A549 (cell line): ENCODE results near the gene ANKS1B. TPM values are rescaled to one million over a fixed set of nuclear protein-coding genes. Genes with fewer than 3 reads are reported as not detected.

Experiments used
- ATAC-seq, 2 experiments: fragments of 200-7000 bp in 1 of 2; fragments of >200 bp in 1 of 2; cut with Nextera tagmentation in 1 of 2; cut with Tn5 transposase in 1 of 2; 3 replicates each; pipeline versions ENCODE4 v1.8.0 to v1.9.1; 2018 to 2020; ENCODE audit warnings: mild to moderate bottlenecking in 1 of 2, moderate library complexity in 1 of 2
- CTCF ChIA-PET: fragments of 300-600 bp; sonication (Branson Sonifier 250); formaldehyde crosslinking; extraction: SDS; loops from one replicate; lab custom pipeline; 2021; ENCODE audit warnings: antibody characterized with exemption, inconsistent platforms; lab: Yijun Ruan, JAX
- POLR2A ChIA-PET: fragments of 350-600 bp; formaldehyde crosslinking; extraction: SDS; loops from one replicate; lab custom pipeline; 2021; ENCODE audit warnings: antibody characterized with exemption, inconsistent platforms; lab: Yijun Ruan, JAX
- DNase-seq, 2 experiments: peaks; one replicate each; pipeline versions ENCODE4 v3.0.0 to v3.0.0-alpha.2; 2011 to 2016; ENCODE audit warnings: low read depth in 1 of 2, low spot score in 1 of 2
- FAIRE-seq: peaks from 2 replicates; lab custom pipeline; 2011; peaks lifted over from hg19 to GRCh38; lab: Jason Lieb, UNC
- H3K27ac ChIP-seq, 2 experiments: fragments of >200 bp; sonication (Bioruptor Twin); formaldehyde crosslinking; 3 replicates each; pipeline ENCODE4 v1.5.1; 2016 to 2017
- H3K4me1 ChIP-seq: fragments of >200 bp; sonication (Bioruptor Twin); formaldehyde crosslinking; 3 replicates; pipeline ENCODE4 v1.6.1; 2016
- H3K4me2 ChIP-seq: fragments of >200 bp; sonication (Bioruptor Twin); formaldehyde crosslinking; 3 replicates; pipeline ENCODE4 v1.6.1; 2016
- H3K4me3 ChIP-seq: fragments of >200 bp; sonication (Bioruptor Twin); formaldehyde crosslinking; 3 replicates; pipeline ENCODE4 v1.5.1; 2016
- H3K9me3 ChIP-seq: fragments of >200 bp; sonication (Bioruptor Twin); formaldehyde crosslinking; 3 replicates; pipeline ENCODE4 v1.6.1; 2016
- CBX2 ChIP-seq: fragments of 200-600 bp; sonication (generic); IDR thresholded peaks from 2 replicates; pipeline ENCODE4 v1.6.1; 2016; ENCODE audit warnings: low read depth, mild to moderate bottlenecking, borderline replicate concordance
- CHD2 ChIP-seq: fragments of 150-350 bp; IDR thresholded peaks from 2 replicates; pipeline ENCODE4 v1.6.1; 2014; ENCODE audit warnings: low read length; ENCODE audit not compliant: partially characterized antibody
- CHD4 ChIP-seq: fragments of 200-600 bp; sonication (generic); IDR thresholded peaks from 2 replicates; pipeline ENCODE4 v1.6.1; 2016; ENCODE audit warnings: antibody characterized with exemption, mild to moderate bottlenecking, borderline replicate concordance
- EP300 ChIP-seq, 2 experiments: fragments of >200 bp; sonication (Bioruptor Twin); formaldehyde crosslinking; IDR thresholded peaks; 2 replicates in 1 of 2; 3 replicates in 1 of 2; pipeline ENCODE4 v1.6.1; 2016 to 2017
- ESRRA ChIP-seq: fragments of 150-350 bp; IDR thresholded peaks from 2 replicates; pipeline ENCODE4 v1.6.1; 2014; ENCODE audit warnings: mild to moderate bottlenecking, low read length, borderline replicate concordance
- FOSL2 ChIP-seq, 2 experiments: fragments of 450-650 bp in 1 of 2; fragments of >200 bp in 1 of 2; sonication (Bioruptor Twin) in 1 of 2; formaldehyde crosslinking; IDR thresholded peaks; 2 replicates each; pipeline versions ENCODE4 v1.5.0 to v1.6.1; 2016 to 2020; ENCODE audit warnings: mild to moderate bottlenecking in 1 of 2, moderate library complexity in 1 of 2
- FOXS1 ChIP-seq: fragments of 250-450 bp; sonication (Bioruptor Pico); IDR thresholded peaks from 2 replicates; pipeline ENCODE4 v1.5.0; 2020; ENCODE audit warnings: mild to moderate bottlenecking, moderate library complexity
- GATA3 ChIP-seq: IDR thresholded peaks from 2 replicates; pipeline ENCODE4 v1.6.1; 2012; ENCODE audit warnings: borderline replicate concordance
- HOXA7 ChIP-seq: fragments of 250-450 bp; sonication (Bioruptor Pico); IDR thresholded peaks from 2 replicates; pipeline ENCODE4 v1.5.0; 2020; ENCODE audit warnings: mild to moderate bottlenecking, moderate library complexity
- HOXB13 ChIP-seq: fragments of 250-450 bp; sonication (Bioruptor Pico); IDR thresholded peaks from 2 replicates; pipeline ENCODE4 v1.5.0; 2020; ENCODE audit warnings: low read depth, mild to moderate bottlenecking, moderate library complexity
- HOXB5 ChIP-seq: fragments of 250-450 bp; sonication (Bioruptor Pico); IDR thresholded peaks from 2 replicates; pipeline ENCODE4 v1.5.0; 2020; ENCODE audit warnings: mild to moderate bottlenecking, moderate library complexity
- MAFK ChIP-seq: fragments of 450-650 bp; IDR thresholded peaks from 2 replicates; pipeline ENCODE4 v1.6.1; 2014; ENCODE audit not compliant: partially characterized antibody
- NPAS2 ChIP-seq: fragments of 250-450 bp; sonication (Bioruptor Pico); IDR thresholded peaks from 2 replicates; pipeline ENCODE4 v1.8.0; 2022; ENCODE audit warnings: mild to moderate bottlenecking, moderate library complexity, borderline replicate concordance
- RARB ChIP-seq: fragments of 250-450 bp; sonication (Bioruptor Pico); IDR thresholded peaks from 2 replicates; pipeline ENCODE4 v1.8.0; 2021; ENCODE audit warnings: mild to moderate bottlenecking, moderate library complexity
- SMC3 ChIP-seq: fragments of >200 bp; sonication (Bioruptor Twin); formaldehyde crosslinking; IDR thresholded peaks from 3 replicates; pipeline ENCODE4 v1.6.1; 2018; ENCODE audit warnings: inconsistent platforms
- TFCP2L1 ChIP-seq: fragments of 250-450 bp; sonication (Bioruptor Pico); IDR thresholded peaks from 2 replicates; pipeline ENCODE4 v1.5.0; 2021; ENCODE audit warnings: mild to moderate bottlenecking
- ZFP36 ChIP-seq: fragments of 450-650 bp; IDR thresholded peaks from 2 replicates; pipeline ENCODE4 v1.6.1; 2014; ENCODE audit warnings: borderline replicate concordance; ENCODE audit not compliant: partially characterized antibody
- ZNF302 ChIP-seq: fragments of 250-450 bp; sonication (Bioruptor Pico); IDR thresholded peaks from 2 replicates; pipeline ENCODE4 v1.9.0; 2021; ENCODE audit warnings: inconsistent platforms, mild to moderate bottlenecking, moderate library complexity
- ZSCAN20 ChIP-seq: fragments of 250-450 bp; sonication (Bioruptor Pico); IDR thresholded peaks from 2 replicates; pipeline ENCODE4 v1.8.0; 2022; ENCODE audit warnings: mild to moderate bottlenecking, moderate library complexity
- WGBS: methylation state at CpG from one replicate; pipeline ENCODE4 v1.1.6; 2017; ENCODE audit errors: missing lambda C conversion rate; 5-methylcytosine and 5-hydroxymethylcytosine counted together
- polyA plus RNA-seq, 4 experiments: library from polyadenylated mRNA; depleted of rRNA in 3 of 4; stranded (reverse); fragments of >200 nt; fragmentation: RNase III in 1 of 4; extraction: RNeasy Plus Mini Kit Qiagen cat#74134 plus additional on column Dnase treatment in 1 of 4; gene quantifications; 2 replicates in 3 of 4; 3 replicates in 1 of 4; pipeline ENCODE4 v1.2.3, GENCODE V29; 2011 to 2017
- TF ChIP-seq, protein P1 (sequence below): fragments of 150-350 bp; IDR thresholded peaks from 2 replicates; pipeline ENCODE4 v1.6.1; 2014; ENCODE audit warnings: low read depth, mild to moderate bottlenecking, low read length
- TF ChIP-seq, protein P2 (sequence below): fragments of >200 bp; sonication (Bioruptor Twin); formaldehyde crosslinking; IDR thresholded peaks from 3 replicates; pipeline ENCODE4 v1.6.1; 2016
- TF ChIP-seq, protein P3 (sequence below): fragments of >200 bp; sonication (Bioruptor Twin); formaldehyde crosslinking; IDR thresholded peaks from 3 replicates; pipeline ENCODE4 v1.5.1; 2016
- TF ChIP-seq, protein P4 (sequence below): fragments of >200 bp; sonication (Bioruptor Twin); formaldehyde crosslinking; IDR thresholded peaks from 2 replicates; pipeline ENCODE4 v1.6.1; 2016
- TF ChIP-seq, protein P5 (sequence below): fragments of 450-650 bp; IDR thresholded peaks from 2 replicates; pipeline ENCODE4 v1.6.1; 2014; ENCODE audit warnings: antibody characterized with exemption
- TF ChIP-seq, protein P6 (sequence below): IDR thresholded peaks from 2 replicates; pipeline ENCODE4 v1.6.1; 2012; ENCODE audit warnings: low read depth, borderline replicate concordance

The ANKS1B gene
- polyA plus RNA-seq, 2 of the 4 experiments (the other 2 are of a cell fraction) = 1.5 to 2.2 TPM

DNA sequence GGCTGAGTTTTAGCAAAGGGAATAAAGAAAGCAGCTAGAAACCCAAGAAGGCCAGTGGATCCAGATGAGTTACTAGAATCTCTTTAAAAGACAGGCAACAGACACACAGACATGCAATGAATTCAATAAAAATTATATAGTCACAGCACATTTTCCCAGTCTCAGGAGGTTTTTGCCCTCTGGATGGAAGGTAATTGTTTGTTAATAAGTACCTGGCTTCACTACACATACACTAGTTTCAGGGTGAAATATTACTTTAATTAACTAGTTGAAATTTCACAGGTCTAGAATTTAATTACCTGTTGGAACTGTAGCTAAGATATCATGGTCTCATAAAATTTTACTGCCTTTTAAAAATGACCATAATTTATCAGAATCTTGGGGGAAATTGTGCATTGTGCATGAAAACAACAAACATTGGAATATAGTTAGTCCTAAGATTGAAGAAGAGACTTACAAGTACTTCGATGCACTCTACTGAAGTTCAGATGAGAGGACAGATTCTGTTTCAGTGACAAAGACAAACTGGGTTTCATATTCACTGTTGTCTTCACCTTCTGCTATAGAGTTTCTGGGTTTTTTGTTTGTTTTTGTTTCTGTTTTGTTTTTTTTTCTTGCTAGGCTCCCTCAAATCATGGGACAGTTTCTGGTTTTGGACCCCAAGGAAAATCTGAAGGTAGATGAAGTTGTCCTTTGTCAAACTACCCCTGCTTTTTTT lies 614.2 kb downstream of the ANKS1B start:
- H3K4me3 ChIP-seq = no peak overlapping the region
- H3K27ac ChIP-seq = no peak overlapping the region
- ATAC-seq (no peak), FAIRE-seq (no peak)
- 6% methylated on average over 1 of the region's 1 CpG for WGBS
- CTCF ChIA-PET = no interaction called here
- H3K4me2 ChIP-seq = no peak overlapping the region
- H3K9me3 ChIP-seq = no peaks in the 10 kb centered on the region
- TF ChIP-seq CHD2 (no peak), CBX2 (no peak), HOXA7 (CRISPR knock-in tag) (no peak), HOXB13 (CRISPR knock-in tag) (no peak), HOXB5 (no peak), FOXS1 (no peak), EP300 (IDR thresholded peaks at IDR 0.05) (no peak), ZSCAN20 (CRISPR knock-in tag) (no peak), RARB (CRISPR knock-in tag) (no peak)
- TF ChIP-seq, protein P1, sequence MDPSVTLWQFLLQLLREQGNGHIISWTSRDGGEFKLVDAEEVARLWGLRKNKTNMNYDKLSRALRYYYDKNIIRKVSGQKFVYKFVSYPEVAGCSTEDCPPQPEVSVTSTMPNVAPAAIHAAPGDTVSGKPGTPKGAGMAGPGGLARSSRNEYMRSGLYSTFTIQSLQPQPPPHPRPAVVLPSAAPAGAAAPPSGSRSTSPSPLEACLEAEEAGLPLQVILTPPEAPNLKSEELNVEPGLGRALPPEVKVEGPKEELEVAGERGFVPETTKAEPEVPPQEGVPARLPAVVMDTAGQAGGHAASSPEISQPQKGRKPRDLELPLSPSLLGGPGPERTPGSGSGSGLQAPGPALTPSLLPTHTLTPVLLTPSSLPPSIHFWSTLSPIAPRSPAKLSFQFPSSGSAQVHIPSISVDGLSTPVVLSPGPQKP = no peak
- TF ChIP-seq, protein P2, sequence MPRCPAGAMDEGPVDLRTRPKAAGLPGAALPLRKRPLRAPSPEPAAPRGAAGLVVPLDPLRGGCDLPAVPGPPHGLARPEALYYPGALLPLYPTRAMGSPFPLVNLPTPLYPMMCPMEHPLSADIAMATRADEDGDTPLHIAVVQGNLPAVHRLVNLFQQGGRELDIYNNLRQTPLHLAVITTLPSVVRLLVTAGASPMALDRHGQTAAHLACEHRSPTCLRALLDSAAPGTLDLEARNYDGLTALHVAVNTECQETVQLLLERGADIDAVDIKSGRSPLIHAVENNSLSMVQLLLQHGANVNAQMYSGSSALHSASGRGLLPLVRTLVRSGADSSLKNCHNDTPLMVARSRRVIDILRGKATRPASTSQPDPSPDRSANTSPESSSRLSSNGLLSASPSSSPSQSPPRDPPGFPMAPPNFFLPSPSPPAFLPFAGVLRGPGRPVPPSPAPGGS = no peak
- TF ChIP-seq, protein P3, sequence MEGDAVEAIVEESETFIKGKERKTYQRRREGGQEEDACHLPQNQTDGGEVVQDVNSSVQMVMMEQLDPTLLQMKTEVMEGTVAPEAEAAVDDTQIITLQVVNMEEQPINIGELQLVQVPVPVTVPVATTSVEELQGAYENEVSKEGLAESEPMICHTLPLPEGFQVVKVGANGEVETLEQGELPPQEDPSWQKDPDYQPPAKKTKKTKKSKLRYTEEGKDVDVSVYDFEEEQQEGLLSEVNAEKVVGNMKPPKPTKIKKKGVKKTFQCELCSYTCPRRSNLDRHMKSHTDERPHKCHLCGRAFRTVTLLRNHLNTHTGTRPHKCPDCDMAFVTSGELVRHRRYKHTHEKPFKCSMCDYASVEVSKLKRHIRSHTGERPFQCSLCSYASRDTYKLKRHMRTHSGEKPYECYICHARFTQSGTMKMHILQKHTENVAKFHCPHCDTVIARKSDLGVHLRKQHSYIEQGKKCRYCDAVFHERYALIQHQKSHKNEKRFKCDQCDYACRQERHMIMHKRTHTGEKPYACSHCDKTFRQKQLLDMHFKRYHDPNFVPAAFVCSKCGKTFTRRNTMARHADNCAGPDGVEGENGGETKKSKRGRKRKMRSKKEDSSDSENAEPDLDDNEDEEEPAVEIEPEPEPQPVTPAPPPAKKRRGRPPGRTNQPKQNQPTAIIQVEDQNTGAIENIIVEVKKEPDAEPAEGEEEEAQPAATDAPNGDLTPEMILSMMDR = no peak
- TF ChIP-seq, protein P4, sequence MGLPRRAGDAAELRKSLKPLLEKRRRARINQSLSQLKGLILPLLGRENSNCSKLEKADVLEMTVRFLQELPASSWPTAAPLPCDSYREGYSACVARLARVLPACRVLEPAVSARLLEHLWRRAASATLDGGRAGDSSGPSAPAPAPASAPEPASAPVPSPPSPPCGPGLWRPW = no peak
- TF ChIP-seq, protein P5, sequence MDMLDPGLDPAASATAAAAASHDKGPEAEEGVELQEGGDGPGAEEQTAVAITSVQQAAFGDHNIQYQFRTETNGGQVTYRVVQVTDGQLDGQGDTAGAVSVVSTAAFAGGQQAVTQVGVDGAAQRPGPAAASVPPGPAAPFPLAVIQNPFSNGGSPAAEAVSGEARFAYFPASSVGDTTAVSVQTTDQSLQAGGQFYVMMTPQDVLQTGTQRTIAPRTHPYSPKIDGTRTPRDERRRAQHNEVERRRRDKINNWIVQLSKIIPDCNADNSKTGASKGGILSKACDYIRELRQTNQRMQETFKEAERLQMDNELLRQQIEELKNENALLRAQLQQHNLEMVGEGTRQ = no peak
- TF ChIP-seq, all 56 proteins: peak for 0
- DNase-seq = no peak
- POLR2A ChIA-PET = no interaction called here
- H3K4me1 ChIP-seq = no peaks in the 10 kb centered on the region

DNA sequence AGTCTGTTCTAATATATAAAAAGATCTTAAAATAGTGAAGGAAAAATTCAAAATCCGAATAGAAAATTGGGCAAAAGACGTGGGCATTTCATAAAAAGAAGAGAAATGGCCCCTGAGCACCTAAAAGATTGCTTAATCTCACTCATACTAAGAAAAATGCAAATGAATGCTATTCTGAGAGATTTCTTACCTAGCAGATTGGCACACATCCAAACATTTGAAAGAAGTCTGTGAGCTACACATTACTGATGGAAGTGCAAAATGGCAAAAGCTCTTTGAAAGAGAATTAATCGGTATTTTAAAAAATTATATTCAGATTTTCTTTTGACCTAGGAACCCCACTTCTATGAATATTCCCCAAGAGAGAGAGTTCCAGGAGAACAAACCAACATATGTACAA lies 617.6 kb downstream of the ANKS1B start:
- CTCF ChIA-PET = no interaction called here
- no peak overlapping the region for H3K4me3 ChIP-seq
- no peak for DNase-seq
- no peak overlapping the region for H3K4me2 ChIP-seq
- WGBS = 14% methylated on average over 3 of the region's 3 CpGs
- POLR2A ChIA-PET = no interaction called here
- H3K4me1 ChIP-seq = no peaks in the 10 kb centered on the region
- TF ChIP-seq FOSL2 (IDR thresholded peaks at IDR 0.05) (no peak), FOSL2 (CRISPR knock-in tag; IDR thresholded peaks at IDR 0.05) (no peak), MAFK (no peak), ZFP36 (no peak), GATA3 (no peak), ESRRA (no peak), SMC3 (no peak), NPAS2 (CRISPR knock-in tag) (no peak), TFCP2L1 (CRISPR knock-in tag) (no peak), CHD4 (no peak), ZNF302 (CRISPR knock-in tag) (no peak)
- TF ChIP-seq, protein P6, sequence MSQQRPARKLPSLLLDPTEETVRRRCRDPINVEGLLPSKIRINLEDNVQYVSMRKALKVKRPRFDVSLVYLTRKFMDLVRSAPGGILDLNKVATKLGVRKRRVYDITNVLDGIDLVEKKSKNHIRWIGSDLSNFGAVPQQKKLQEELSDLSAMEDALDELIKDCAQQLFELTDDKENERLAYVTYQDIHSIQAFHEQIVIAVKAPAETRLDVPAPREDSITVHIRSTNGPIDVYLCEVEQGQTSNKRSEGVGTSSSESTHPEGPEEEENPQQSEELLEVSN = no peak
- TF ChIP-seq, protein P4 = no peak
- TF ChIP-seq, protein P3 = no peak
- TF ChIP-seq, protein P1 = no peak
- TF ChIP-seq, all 56 proteins: peak for 0
- ATAC-seq (no peak), FAIRE-seq (no peak)
- Histone ChIP-seq H3K27ac (no peak overlapping the region), H3K9me3 (no peaks in the 10 kb centered on the region)
